PC-9 (cell line): ENCODE measurements around the gene ST6GALNAC3.

Experiments
- CTCF ChIP-seq: fragments of 200-600 bp; sonication (generic); conservative IDR thresholded peaks from 2 replicates; pipeline ENCODE4 v1.6.1; 2017; ENCODE audit warnings: mixed run types, antibody characterized with exemption, mild to moderate bottlenecking, moderate library complexity
- EZH2 ChIP-seq: fragments of 200-600 bp; sonication (generic); IDR thresholded peaks from 2 replicates; pipeline ENCODE4 v1.8.0; 2017; ENCODE audit warnings: antibody characterized with exemption, low read depth

GRCh38 chr1:76031496-76031895 is 43.0 kb upstream of the ST6GALNAC3 start:
- TF ChIP-seq CTCF (no peak), EZH2 (no peak)
